ENCODE measurements around the gene GRB10. TPM values are rescaled to one million over a fixed set of nuclear protein-coding genes. Genes with fewer than 3 reads are reported as not detected.

Gene GRB10
- total RNA-seq, 1 donor from 2014 or later = 67.7 TPM

DNA sequence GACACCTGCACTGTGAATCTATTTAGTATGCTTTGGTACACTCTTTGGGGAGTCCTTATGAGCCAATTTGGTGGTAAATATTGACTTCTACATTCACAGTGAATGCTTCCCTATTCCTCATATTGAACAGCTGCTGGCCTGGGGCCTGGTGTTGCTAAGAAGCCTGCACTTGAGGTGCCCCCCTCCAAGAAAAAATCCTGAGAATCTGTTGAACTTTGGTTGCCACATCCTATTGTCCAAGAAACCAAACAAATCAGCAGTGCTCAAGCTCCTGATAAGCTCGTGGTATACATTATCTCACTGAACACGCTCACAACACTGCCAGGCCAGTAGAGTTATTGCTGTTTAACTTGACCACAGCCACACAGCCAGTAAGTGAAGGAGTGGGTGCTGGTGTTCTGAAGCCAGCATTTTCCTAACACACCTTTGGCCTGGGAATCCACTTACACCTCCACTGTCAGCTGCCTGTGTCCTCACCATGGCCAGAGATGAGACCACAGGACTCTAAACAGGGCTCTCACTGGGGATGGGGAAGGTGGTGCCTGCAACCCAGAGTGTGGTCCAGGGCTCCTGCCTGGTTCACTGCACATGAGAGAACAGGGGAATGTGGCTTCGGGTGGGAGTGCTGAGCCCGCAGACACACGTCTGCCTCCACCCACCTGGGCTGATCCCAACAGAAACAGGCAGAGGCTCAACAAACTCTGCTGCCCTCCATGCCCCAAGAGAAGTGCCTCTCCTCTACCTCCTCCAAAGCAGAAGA, 224.2 kb downstream of the GRB10 start:
- peaks cover 10% of the 10 kb centered on the region for H3K27me3 ChIP-seq (ENCODE audit: control insufficient read depth, insufficient read depth, low read length)
- no peak overlapping the region for H3K4me3 ChIP-seq (ENCODE audit: low read depth, low read length)
- TF ChIP-seq, protein P1, sequence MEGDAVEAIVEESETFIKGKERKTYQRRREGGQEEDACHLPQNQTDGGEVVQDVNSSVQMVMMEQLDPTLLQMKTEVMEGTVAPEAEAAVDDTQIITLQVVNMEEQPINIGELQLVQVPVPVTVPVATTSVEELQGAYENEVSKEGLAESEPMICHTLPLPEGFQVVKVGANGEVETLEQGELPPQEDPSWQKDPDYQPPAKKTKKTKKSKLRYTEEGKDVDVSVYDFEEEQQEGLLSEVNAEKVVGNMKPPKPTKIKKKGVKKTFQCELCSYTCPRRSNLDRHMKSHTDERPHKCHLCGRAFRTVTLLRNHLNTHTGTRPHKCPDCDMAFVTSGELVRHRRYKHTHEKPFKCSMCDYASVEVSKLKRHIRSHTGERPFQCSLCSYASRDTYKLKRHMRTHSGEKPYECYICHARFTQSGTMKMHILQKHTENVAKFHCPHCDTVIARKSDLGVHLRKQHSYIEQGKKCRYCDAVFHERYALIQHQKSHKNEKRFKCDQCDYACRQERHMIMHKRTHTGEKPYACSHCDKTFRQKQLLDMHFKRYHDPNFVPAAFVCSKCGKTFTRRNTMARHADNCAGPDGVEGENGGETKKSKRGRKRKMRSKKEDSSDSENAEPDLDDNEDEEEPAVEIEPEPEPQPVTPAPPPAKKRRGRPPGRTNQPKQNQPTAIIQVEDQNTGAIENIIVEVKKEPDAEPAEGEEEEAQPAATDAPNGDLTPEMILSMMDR (IDR thresholded peaks at IDR 0.05; ENCODE audit: insufficient read depth, low read length, severe bottlenecking) = no peak
- H3K36me3 ChIP-seq (ENCODE audit: control insufficient read depth, insufficient read depth, low read length) = no peaks in the 10 kb centered on the region
- FAIRE-seq = no peak
- DNase-seq (ENCODE audit: low read depth) = no peak

DNA sequence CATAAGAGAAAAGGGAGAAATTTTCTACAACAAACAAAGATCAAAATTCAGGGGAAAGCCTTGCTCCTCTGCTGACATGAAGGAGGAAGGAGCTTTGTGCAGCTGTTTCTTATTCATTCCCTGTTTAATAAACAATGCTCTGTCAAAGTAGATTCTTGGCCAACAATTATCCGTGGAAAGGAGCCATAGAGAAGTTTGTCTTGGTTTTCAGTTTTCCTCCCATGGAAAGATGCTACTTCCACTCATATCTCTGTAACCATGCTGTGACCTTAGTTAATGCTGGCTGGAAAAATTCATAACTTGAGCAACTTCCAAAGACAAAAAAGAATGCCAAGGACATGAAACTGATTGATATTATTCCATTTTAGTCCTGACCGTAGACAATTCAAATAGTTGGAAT, 225.6 kb downstream of the GRB10 start:
- TF ChIP-seq, protein P1 (IDR thresholded peaks at IDR 0.05; ENCODE audit: insufficient read depth, low read length, severe bottlenecking) = no peak
- Histone ChIP-seq H3K4me3 (ENCODE audit: low read depth, low read length) (no peak overlapping the region), H3K36me3 (ENCODE audit: control insufficient read depth, insufficient read depth, low read length) (no peaks in the 10 kb centered on the region), H3K27me3 (ENCODE audit: control insufficient read depth, insufficient read depth, low read length) (peaks cover 9% of the 10 kb centered on the region)
- no peak for FAIRE-seq
- DNase-seq (ENCODE audit: low read depth) = no peak

DNA sequence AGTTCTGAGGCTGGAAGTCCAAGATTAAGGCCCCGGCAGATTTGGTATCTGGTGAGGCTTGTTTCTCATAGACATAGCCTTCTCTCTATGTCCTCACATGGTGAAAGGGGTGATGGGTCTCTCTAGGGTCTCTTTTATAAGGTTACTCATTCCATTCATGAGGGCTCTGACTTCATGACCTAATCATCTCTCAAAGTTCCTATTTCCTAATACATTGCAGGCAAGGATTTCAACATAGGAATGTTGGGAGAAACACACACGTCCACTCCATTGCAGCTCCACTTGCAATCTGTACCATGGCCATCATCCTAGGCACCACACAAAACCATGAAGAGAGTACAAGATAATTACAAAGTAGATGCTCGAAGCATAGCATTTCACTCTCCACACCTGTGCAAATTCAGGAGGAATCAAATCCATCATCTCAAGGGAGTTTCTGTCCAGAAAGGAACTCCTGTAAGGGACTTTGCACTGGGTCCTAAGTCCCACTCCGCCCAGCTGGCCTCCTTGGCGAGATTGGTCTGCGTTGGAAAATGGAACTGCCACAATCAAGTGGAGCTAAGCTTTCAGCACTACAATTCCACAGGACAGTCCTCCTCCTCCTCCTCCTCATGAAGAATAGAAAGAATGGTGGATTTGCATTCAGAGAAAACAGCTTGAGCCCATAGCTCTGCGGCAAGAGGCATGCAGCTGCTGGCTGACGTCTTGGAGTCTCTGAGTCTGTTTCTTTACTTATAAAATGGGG, 226.3 kb downstream of the GRB10 start:
- Histone ChIP-seq H3K4me3 (ENCODE audit: low read depth, low read length) (no peak overlapping the region), H3K36me3 (ENCODE audit: control insufficient read depth, insufficient read depth, low read length) (no peaks in the 10 kb centered on the region), H3K27me3 (ENCODE audit: control insufficient read depth, insufficient read depth, low read length) (peaks cover 10% of the 10 kb centered on the region)
- FAIRE-seq = no peak
- TF ChIP-seq, protein P1 (IDR thresholded peaks at IDR 0.05; ENCODE audit: insufficient read depth, low read length, severe bottlenecking) = no peak
- peak; percentile 15 for DNase-seq (ENCODE audit: low read depth)

DNA sequence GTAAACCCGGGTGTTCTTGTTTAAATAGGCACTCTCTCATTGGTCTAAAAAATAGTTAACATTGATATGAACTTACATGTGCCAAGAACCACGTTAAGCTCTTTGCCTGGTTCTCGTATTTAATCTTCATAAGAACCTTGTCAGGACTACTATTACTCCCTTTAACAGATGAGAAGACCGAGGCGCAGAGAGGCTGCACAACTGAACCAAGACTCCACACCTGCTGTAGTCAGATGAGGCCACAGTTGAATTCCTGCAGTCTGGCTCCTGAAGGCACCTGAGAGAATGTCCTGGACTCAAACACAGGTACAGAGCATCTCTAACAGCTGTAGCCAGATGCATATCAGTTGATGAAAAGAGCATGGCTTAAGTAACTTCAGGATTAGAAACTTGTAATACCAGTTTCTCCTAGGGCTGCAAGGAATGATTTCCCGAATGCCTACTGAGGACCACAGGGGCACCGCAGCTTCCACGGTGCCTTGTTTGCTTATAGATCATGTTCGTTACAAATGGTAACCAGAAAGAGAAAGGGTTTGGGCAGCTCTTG, 227.0 kb downstream of the GRB10 start:
- Histone ChIP-seq H3K4me3 (ENCODE audit: low read depth, low read length) (no peak overlapping the region), H3K36me3 (ENCODE audit: control insufficient read depth, insufficient read depth, low read length) (no peaks in the 10 kb centered on the region), H3K27me3 (ENCODE audit: control insufficient read depth, insufficient read depth, low read length) (peaks cover 9% of the 10 kb centered on the region)
- TF ChIP-seq, protein P1 (IDR thresholded peaks at IDR 0.05; ENCODE audit: insufficient read depth, low read length, severe bottlenecking) = no peak
- no peak for DNase-seq (ENCODE audit: low read depth)
- no peak for FAIRE-seq

DNA sequence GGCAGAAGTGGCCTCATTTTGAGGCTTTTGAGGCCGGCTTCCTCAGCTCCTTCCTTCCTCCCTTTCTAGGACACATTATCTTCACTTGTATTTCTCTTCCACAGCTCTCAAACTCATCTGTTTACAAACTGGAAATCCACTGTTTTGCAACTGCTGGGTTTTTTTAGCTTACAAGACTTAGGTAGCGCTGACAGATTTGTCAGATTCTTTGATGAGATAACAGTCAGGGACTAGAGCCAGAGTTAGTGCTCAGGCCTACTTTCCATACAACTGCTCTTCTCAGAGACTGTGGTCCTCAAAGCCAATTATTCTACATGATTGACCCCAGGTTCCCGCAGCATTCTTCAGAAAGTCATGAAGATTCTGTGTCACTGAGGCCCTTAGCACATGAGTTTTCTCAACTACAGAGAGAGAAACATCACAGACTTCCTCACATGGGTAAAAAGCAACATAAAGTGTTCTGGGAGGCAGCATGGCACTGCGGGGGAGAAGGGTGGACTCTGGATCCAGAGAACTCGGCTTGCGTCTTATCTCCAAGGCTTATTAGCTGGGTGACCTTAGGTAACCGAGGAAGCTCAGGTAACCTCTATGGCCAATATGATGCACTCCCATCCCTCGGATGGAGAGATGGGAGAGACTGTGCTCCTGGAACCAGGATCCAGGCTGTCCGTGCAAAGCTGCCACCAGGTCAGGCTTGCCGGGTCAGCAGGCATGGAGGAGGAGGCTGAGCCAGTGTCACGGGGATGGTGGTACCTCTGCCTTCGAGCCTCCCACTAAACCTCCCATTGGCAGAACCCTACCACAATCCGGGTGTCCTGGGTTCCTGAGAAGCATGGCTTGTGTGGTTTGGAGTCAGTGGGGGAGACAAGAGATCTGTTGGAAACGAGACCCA, 228.0 kb downstream of the GRB10 start:
- DNase-seq (ENCODE audit: low read depth) (no peak), FAIRE-seq (no peak)
- H3K4me3 ChIP-seq (ENCODE audit: low read depth, low read length) = no peak overlapping the region
- H3K27me3 ChIP-seq (ENCODE audit: control insufficient read depth, insufficient read depth, low read length) = peaks cover 9% of the 10 kb centered on the region
- TF ChIP-seq, protein P1 (IDR thresholded peaks at IDR 0.05; ENCODE audit: insufficient read depth, low read length, severe bottlenecking) = no peak
- H3K36me3 ChIP-seq (ENCODE audit: control insufficient read depth, insufficient read depth, low read length) = no peaks in the 10 kb centered on the region

Measured in bronchial epithelial cell (primary cell).